Globus pallidus (tissue), 1 donor: ENCODE data around the gene TRHDE.

ENCODE experiments used
- DNase-seq: peaks from one replicate; pipeline ENCODE4 v3.0.0-alpha.2; 2015; ENCODE audit warnings: low spot score

TRHDE gene

DNA sequence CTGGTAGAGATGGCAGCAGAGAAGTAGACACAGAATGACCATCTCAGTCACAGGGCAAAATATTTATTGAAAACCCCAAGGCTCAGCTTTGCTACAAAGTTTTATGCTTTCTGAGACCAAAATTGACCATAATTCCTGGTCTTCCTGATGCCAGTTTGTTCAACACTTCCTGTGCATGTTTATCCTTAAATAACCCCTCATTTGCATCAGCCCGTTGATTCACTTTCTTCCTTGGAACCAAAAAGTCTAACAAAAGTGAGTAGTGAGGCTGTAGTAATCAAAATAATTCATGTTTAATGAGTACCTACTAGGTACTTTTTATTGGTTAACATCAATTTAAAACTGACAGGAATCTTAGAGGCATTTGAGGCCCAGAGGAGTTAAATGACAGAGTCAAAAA, 51.7 kb downstream of the TRHDE start:
- no peak for DNase-seq

DNA sequence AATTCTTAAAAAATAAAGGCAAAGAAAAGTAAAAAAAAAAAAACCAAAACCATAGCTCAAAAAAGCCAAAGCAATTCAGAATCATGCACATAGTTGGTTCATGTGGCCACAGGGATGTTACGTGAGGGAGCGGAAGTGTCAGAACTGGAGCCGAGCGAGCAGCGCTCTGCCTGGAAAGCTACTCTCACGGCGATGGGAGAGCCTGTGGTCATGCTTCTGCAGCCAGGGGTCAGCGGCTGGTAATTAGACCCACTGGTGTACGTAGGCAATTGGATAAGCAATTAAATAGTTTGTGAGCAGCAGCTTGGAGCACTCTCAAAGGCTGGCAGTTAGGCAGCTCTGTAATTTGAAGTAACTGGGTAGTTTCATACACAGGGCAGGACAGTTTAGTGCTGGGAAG, 58.1 kb downstream of the TRHDE start:
- no peak for DNase-seq

DNA sequence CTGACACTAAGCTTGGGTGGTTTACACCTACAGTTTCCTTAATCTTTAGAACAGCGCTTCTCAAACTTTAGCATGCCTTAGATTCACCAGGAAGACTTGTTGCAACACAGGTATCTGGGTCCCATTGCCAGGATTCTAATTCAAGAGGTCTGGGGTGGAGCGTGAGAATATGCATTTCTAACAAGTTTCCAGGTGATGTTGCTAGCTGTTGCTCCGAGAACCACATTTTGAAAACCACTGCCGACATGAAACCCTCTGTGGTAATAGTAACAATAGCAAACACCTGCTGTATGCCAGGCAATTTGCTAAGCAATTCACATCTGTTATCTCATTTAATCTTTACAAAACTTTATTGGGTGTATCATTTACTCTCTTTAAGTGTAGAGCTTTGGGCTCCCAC, 58.6 kb downstream of the TRHDE start:
- DNase-seq = no peak

DNA sequence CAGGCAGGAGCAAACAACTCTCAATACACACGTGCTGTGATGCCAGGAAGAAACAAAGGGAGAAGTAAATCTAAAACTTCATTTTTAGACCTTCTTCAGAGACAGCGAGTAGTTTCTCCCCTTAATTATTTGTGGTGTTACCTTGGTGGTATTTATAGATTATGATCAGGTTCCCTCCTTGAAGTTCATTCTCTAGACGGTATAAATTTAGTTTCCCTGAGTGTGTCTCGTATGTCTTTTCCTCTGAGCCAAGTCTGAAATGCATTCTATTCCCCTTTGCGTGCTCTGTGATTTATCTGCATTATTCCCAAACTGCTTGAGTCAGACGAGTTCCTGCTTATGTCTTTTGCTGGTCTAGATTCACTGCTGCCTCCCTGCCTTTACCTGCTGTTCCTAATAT, 65.2 kb downstream of the TRHDE start:
- no peak for DNase-seq

DNA sequence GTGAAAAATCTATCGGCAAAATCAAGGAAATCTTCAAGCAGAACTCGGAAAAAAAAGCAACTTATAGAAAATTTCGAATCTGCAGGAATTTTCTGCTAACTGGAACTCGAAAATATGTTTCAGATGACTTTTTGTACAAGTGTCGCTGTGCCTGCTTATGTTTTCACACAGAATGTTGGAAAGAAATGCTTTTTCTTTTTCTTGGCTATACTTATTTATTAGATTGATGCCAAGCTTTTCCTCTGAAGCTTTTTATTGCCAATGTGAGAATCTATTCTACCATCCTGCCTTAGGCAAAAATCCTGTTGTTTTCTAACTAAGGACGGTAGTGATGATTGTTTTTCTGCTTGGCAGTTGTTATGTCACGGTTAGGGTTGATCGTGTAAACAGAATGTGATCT, 65.8 kb downstream of the TRHDE start:
- no peak for DNase-seq

DNA sequence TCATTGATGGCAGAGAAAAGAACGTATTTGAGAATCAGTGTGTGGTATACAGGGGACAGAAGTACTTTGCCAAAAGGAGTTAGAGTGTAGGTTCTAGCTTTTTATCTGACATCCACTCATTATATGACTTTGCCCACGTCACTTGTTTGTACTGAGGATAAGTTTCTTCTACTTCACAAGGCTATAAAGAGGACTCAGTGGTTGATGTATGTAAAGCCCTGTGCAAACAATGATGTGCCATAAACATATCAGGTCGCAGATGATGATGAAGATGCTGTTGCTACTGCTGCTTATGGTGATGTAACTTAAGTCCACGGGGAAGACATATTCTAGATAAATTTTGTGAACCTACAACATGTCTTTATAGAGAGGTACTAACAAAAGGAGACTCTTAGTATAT, 66.3 kb downstream of the TRHDE start:
- no peak for DNase-seq

DNA sequence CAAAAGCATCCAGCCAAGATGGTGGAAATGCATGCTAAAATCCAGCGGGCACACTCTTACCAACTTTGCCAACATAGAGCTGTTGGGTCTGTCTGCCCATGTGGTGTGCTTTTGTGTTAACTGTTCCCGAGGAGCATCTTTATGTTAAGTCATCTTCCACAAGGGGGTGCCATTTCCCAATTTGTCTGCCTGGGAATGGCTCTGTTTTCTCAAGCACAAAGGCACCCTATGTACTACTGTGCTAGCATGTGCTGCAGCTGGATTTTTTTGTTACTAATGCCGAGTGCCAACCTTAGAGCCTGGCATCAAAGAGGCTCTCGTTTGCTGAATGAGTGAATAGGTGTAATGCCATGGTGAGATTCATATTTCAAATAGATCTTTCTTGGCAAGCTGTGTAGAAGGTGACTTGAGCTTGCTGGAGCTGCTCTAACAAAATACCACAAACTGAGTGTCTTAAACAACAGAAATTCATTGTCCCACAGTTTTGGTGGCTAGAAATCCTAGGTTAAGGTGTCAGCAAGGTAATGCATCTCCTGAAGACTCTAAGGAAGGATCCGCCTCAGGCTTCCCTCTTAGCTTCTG, 74.3 kb downstream of the TRHDE start:
- DNase-seq = peak; percentile 88

DNA sequence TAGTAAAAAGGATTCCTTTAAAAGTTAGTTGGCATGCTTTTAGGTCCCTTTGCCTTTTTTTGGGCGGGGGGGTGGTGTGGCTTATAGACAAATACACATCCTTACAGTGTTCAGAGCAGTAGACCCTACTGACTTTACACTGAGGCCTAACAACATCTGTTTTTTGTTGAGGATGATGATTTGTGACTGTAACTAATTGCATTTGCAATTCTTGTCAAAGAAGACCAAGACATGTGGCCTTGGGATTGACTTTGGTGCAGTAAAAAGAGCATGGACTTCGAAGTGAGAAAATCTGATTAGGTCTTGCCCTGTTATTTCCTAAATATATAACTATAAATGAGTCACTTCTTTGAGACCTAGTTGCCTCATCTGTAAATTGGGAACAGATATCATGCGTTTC, 77.3 kb downstream of the TRHDE start:
- DNase-seq = no peak

DNA sequence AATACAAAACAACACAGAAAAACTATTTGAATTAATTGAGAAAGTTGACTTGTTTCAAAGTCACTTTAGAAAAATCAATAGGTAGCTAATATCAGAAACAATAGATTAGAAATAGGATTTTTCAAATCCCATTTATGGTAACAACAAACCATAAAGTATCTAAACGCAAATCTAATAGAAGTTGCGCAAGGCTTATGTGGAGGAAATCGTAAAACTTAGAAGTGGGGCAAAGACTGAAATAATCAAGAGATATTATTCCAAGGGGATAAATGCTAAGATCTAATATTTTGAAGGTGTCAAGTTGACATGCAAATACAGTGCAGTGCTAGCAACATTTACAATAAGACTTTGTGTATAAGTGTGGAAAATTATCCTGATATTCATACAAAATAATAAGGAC, 87.2 kb downstream of the TRHDE start:
- no peak for DNase-seq

DNA sequence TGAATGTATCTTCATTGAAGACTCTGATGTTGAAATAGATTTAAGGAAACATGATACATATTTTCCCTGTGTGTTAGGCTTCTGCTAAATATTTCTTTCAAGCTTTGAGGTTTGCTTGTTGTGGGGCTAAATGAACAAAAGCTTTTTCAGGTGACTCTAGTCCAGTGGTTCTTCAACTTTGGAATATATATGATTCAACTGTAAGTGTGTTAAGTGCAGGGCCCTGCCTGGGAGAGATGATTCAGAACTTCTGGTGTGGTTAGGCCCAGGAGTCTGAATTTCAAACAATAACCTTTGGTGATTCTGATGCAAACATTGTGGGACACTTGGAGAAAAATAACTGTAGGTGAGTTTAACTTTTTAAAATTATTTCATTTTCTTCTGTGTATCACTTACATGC, 93.0 kb downstream of the TRHDE start:
- no peak for DNase-seq

DNA sequence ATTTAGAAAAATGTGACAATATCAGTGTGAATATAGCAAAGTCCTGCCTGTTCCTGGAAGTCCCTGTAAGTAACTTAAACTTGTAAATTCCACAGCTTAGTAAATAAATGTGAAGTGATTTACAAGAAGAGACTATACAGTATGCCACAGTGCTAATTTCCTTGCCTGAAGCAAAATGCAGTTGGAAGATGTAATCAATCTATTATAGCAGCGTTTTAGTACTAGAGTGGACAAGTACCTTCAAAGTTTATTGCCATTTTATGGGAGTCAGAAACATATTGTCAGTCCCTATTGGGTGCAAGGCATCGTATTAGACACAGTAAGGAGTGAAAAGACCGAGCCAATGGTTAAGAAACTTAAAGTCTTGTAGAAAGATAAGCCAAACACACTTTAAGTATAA, 94.1 kb downstream of the TRHDE start:
- DNase-seq = no peak

DNA sequence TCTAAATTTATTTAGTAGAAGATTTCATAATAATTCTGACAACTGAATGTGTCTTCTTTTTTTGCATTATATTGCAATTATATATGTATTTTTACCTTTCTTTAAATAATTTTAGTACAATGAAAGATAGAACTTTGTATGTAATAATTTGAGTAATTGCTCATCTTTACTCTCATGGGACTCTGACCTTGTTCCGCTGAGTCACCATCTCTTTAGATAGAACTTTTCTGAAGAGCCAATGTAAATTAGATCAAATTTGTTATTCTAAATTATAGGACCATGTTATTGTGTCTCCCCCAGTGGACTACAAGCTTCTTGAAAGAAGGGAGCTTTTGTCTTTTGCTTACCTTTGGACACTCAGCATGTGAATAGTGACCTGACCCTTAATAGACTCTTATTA, 96.1 kb downstream of the TRHDE start:
- DNase-seq = no peak

DNA sequence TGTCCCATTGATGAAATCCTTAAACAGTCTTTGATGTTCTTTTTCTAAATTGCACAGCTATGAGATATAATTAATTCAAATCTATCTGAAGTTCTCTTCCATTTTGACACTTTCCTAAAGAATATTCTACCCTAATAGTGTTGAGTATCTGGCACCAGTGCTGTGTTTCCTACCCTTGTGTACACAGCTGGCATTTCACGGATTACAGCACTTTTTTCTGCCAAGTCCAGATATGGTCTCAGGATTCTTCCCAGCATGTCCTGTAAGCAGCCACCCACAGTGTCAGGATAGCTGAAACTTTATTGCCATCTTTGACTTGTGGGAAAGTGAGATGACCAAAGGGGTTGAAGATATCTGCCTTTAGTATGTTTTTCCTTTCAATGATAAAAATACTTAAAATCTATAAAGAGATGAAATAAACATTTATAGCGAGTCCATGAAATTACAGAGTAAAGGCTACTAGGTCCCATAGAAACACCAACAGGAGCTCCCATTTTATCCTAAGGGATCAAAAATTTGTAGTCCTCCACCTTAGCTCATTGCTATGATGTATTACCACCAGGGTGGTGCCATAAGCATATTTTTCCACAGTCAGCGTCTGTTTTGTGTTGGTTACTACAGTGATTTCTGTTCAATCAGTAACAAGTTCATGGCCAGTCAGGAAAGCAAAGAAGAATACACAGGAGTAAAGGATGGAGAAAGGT, 96.7 kb downstream of the TRHDE start:
- no peak for DNase-seq

DNA sequence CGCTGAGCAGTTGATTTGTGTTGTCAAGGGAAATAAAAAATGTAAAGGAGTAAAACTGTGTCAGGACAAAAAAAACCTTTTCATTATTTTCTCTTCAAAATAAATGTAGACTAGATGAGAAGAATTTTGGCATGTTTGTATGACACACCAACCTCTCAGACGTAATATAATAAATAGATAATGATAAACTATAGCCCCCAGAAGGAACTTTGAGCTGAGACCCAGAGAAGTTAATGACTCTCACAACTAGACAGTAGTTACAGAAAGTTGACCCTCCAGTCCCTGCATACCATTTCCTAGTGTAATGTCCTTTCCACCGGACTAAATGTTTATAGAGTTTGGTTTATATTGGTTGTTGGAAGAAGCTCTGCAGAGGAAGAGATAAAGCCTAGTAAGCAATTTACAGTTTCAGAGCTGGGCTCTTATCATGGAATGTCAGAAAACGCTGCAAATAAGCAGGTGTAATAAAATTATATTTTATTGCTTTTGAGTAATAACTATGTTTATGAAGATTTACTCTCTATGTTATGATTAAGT, 97.3 kb downstream of the TRHDE start:
- DNase-seq = no peak

DNA sequence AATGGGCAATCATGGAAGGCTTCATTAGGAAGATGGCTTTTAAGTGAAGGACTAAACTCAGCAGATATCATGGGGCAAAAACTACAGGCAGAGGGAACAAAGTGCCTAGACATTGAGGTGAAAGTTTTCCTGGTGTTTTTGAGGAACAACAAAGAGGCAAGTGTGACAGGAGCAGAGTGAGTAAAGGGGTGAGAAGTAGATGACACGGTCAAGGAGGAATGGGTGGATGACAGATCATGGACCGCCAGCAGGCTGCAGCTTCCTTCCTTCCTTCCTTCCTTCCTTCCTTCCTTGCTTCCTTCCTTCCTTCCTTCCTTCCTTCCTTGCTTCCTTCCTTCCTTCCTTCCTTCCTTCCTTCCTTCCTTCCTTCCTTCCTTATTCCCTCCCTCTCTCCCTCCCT, 108.3 kb downstream of the TRHDE start:
- no peak for DNase-seq

DNA sequence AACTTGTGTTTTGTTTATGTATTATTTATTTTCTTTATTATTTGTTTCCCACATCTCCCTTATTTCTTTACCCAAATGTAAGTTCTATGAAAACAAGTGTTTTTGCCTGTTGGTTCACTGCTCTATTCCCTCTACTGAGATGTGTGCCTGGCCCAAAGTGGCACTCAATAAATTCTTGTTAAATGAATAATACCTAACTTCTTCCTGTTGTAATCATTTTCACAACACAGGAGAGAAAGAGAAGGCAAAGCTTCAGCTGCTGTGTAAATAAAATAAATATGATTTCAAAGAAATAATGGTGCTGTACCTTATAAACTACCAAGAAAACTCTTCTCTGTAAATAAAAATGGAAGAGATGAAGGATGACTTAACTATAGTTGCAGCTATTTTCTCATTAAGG, 116.2 kb downstream of the TRHDE start:
- DNase-seq = no peak

DNA sequence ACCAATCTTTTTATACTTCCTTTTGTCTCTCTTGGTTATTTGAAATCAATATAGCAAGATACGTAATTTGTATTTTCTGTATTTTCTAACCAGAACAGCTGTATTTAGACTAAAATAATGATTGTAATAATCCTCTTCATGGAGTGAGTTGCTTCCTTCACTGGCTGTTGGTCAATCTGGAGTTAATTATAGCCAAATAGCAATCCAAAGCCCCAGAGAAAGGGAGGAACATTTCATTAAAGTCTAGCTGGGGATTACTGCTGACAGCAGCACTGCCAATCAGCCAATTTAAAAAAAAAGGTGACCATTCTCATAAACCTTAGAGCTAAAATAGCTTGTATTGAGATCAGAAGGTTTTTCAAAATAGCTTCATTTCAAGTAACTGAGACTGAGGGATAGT, 118.0 kb downstream of the TRHDE start:
- DNase-seq = no peak

DNA sequence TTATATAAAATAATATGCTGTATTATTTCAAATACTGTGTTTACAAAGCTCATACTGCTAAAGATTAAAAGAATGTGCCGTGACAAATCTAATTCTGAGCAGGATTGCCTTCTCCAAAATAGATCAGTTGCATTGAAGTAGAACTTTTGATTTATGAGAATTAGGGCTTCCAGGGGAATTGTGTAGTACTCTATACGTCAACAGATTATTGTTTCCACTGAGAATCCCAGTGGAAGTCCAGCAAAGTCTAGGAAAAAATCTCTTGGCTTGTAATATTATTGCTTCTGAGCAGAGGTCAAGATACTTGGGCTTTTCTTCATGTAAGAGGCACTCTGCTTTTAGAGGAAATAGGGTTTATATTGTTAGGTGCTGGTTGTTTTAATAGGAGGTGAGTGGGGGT, 133.9 kb downstream of the TRHDE start:
- DNase-seq = no peak

DNA sequence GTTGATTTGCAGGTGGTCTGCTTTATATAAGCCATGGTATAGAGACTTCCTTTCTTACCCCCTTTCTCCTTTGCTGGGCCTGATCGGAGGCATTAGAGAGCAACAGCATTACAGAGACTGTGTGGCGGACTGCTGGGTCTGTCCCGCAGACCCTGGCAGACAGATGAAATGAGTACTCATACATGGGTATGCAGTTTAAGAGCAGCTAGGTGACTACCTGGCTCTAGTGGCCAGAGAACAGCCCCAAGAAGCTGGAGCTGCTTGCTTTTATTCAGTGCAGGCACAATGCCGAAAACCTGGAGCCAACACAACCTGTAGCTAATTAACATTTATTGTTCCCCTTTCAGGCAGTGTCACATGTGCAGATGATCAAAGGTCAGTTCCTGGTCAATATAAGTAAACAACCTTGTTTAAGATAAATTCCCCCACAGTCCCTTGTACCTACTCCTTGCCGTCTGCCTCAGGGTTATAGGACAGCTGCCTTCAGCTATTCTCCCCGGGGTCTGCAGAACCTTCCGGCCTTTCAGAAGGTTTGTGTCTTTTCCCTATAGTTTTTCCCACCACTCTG, 160.0 kb downstream of the TRHDE start:
- DNase-seq = no peak

DNA sequence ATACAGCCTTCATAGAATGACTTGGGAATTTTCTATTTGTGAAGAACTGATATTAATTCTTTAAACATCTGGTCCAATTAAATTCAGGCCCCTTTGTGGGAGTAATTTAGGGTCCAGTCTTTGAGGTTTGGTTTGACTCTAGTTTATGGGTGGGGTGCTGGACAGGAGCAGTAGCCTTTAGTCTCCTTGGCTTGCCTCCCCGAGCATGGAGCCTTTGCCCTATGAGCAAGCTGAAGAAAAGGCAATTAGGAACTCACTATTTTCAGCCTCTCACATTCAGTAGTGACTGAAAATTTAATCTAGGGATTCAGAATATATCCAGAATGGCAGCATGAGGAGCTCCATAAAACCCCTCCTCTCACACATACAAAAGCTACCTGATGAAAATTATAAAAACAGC, 161.1 kb downstream of the TRHDE start:
- no peak for DNase-seq

DNA sequence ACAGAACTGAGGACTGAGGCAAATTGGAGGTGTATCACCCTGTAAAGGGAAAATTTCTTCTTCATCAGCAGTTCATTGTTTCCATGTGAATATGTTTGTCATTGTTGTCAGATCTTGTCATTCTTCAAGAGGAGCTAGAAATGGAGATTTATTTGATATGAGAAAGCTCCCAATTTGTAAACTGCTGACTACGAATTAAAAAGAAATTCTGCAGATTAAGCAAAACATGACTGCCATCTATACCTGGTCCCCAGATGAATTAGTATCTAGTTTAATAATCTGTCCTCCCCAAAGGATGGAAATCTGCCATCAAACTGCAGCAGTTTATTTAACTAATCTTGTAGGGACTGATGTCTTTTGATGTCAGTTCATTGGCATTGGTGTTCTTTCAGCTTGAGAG, 162.8 kb downstream of the TRHDE start:
- DNase-seq = no peak

DNA sequence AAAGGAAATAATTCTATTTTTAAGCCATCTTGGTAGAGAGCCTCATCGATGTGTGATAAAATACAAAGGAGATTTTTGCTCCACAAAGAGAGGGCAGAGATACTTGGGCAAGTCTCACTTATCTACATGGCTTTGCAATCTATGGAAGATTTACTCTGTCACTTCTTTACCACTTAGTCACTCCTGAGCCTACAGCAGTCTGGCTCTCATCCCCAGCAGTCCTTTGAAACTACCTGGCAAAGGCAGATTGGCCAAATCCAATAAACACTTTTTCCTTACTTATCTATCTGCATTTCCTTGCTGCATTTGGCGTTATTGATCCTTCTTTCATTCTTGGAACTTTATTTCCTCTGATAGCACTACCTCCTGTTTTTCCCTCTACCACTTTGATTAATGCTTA, 170.0 kb downstream of the TRHDE start:
- DNase-seq = no peak

DNA sequence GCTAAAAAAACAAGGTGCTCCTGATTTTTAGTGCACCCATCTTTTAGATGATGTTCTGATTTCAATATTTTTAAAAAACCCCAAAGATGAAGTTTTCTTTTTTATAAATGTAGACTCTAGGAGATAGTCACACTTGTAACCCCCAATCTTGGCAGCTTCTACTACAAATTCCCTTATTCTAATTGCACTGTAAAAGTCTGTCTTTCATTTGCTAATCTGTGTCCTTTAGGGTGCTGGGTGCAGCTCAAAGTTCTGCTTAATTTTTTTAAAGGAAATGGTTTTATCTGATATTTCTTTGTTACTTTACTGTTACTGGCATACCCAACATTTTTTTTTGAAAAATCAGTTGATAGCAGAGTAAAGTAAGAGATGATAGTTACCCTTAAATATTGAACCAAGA, 172.0 kb downstream of the TRHDE start:
- no peak for DNase-seq

DNA sequence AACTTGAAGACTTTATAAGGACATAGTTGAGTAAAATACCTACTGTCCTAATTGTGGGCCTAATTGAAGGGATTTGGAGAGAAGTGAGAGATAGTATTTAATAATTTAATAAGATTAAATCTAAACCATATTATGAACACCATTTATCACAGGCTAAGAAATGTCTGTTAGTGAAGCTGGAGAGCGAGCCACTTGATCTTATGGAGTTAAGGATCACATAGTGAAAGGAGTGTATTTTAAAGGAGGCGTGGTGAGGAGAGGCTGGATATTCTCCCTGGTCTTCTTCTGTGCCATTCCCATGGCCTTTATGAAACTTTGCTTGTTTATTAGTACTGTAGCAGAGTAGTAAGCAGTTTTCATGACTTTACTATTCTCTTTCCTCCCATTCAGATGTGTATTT, 172.4 kb downstream of the TRHDE start:
- no peak for DNase-seq
